PFSK-1 (cell line): ENCODE measurements around the gene XPNPEP1.

Experiments used
- POLR2AphosphoS5 ChIP-seq: IDR thresholded peaks from 2 replicates; pipeline ENCODE4 v1.6.1; 2012; ENCODE audit warnings: low read depth, mild to moderate bottlenecking, control low read depth, low read length, moderate library complexity
- TF ChIP-seq, protein P1 (sequence below), 2 experiments: IDR thresholded peaks; 2 replicates each; pipeline versions ENCODE4 v1.6.1 to v1.8.0; 2011 to 2012; ENCODE audit warnings: low read depth in 2 of 2, low read length in 2 of 2, control low read depth in 1 of 2, inconsistent platforms in 1 of 2, mild to moderate bottlenecking in 1 of 2, moderate library complexity in 1 of 2; ENCODE audit not compliant: insufficient read depth in 1 of 2

DNA sequence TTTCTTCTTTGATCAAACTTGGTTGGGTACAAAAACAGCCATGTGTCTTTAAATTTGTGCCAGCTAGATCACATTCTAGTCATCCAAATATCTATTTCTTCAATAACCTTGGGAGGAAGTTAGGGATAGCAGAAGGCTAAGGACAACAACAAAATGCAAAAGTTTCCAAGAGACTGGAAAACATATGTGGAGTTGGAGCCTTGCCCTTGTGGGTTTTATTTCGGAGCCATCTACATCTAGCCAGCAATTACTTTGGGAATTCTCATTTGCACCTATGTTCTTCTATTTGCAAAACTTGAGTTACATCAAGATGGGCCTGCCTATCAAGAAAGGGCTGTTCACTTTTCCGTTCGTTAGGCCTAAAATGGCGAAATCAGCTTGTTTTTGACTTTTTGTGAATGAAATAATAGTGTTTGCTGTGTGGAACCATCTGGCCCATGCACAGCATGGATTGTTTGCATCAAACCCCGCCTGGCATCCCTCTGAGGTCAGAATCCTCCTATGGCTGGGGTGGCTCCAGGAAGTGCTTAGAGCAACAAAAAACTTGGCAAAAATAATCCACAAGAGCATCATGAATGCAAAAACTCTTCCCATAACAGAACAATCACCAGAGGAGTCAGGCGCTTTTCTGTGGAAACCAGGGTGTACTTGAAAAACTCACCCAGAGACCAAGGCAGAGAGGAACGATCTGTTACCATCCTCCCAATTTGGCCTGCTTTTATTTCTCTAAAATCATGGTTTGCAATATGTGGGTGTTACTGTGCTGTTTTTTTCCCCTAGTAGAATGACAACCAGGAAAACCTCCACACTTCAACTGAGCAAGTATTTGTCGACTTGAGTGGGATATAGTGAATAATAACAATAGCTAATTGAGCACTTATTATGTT lies 36.2 kb upstream of the XPNPEP1 start:
- TF ChIP-seq POLR2AphosphoS5: no peak
- TF ChIP-seq, protein P1, sequence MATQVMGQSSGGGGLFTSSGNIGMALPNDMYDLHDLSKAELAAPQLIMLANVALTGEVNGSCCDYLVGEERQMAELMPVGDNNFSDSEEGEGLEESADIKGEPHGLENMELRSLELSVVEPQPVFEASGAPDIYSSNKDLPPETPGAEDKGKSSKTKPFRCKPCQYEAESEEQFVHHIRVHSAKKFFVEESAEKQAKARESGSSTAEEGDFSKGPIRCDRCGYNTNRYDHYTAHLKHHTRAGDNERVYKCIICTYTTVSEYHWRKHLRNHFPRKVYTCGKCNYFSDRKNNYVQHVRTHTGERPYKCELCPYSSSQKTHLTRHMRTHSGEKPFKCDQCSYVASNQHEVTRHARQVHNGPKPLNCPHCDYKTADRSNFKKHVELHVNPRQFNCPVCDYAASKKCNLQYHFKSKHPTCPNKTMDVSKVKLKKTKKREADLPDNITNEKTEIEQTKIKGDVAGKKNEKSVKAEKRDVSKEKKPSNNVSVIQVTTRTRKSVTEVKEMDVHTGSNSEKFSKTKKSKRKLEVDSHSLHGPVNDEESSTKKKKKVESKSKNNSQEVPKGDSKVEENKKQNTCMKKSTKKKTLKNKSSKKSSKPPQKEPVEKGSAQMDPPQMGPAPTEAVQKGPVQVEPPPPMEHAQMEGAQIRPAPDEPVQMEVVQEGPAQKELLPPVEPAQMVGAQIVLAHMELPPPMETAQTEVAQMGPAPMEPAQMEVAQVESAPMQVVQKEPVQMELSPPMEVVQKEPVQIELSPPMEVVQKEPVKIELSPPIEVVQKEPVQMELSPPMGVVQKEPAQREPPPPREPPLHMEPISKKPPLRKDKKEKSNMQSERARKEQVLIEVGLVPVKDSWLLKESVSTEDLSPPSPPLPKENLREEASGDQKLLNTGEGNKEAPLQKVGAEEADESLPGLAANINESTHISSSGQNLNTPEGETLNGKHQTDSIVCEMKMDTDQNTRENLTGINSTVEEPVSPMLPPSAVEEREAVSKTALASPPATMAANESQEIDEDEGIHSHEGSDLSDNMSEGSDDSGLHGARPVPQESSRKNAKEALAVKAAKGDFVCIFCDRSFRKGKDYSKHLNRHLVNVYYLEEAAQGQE (IDR thresholded peaks at IDR 0.05; ENCODE audit: insufficient read depth in 1 of 2, low read depth in 2 of 2, low read length in 2 of 2): no peak
